Dedifferentiated amniotic fluid mesenchymal stem cell (primary cell): ENCODE results near the gene KIF1A.
"Not testable (repeated sequence)": the region's sequence is repeated elsewhere in the genome, so short reads cannot be mapped to it uniquely, and the experiment has no call there.

Experiments used
- DNase-seq: peaks from one replicate; pipeline ENCODE4 v3.0.0-alpha.2; 2016; ENCODE audit errors: extremely low spot score

Gene KIF1A

GRCh38 chr2:240848900-240849680, 29.1 kb upstream of the KIF1A start:
- DNase-seq = no peak

GRCh38 chr2:240847817-240848216, 27.8 kb upstream of the KIF1A start:
- no peak for DNase-seq

- DNase-seq = no peak
Measured at GRCh38 chr2:240846873-240847595, 27.0 kb upstream of the KIF1A start.

GRCh38 chr2:240846309-240846708, 26.3 kb upstream of the KIF1A start:
- not testable (repeated sequence) for DNase-seq

- DNase-seq = peak; percentile 66
Measured at GRCh38 chr2:240840435-240841060, 20.5 kb upstream of the KIF1A start.

- no peak for DNase-seq
Measured at GRCh38 chr2:240839152-240840143, 19.4 kb upstream of the KIF1A start.

GRCh38 chr2:240837621-240838020, 17.6 kb upstream of the KIF1A start:
- no peak for DNase-seq

GRCh38 chr2:240836781-240837467, 16.9 kb upstream of the KIF1A start:
- peak; percentile 17 for DNase-seq

- DNase-seq = no peak
Measured at GRCh38 chr2:240835528-240835927, 15.5 kb upstream of the KIF1A start.

- no peak for DNase-seq
Measured at GRCh38 chr2:240834377-240834975, 14.5 kb upstream of the KIF1A start.

GRCh38 chr2:240833724-240834285, 13.8 kb upstream of the KIF1A start:
- no peak for DNase-seq

- no peak for DNase-seq
Measured at GRCh38 chr2:240832921-240833494, 13.0 kb upstream of the KIF1A start.

- DNase-seq = peak; percentile 78
Measured at GRCh38 chr2:240832205-240832727, 12.2 kb upstream of the KIF1A start.

- no peak for DNase-seq
Measured at GRCh38 chr2:240831594-240832204, 11.7 kb upstream of the KIF1A start.

- DNase-seq = no peak
Measured at GRCh38 chr2:240825476-240825875, 5.5 kb upstream of the KIF1A start.

GRCh38 chr2:240823449-240824336, 3.7 kb upstream of the KIF1A start:
- DNase-seq = no peak

- DNase-seq = no peak
Measured at GRCh38 chr2:240822280-240822847, 2.3 kb upstream of the KIF1A start.

- DNase-seq = no peak
Measured at GRCh38 chr2:240821429-240821778, 1.4 kb upstream of the KIF1A start.
